HCT116 (cell line): ENCODE measurements around the gene SOS1. TPM values are rescaled to one million over a fixed set of nuclear protein-coding genes. Genes with fewer than 3 reads are reported as not detected.

Source experiments
- ATAC-seq: fragments of 200-7000 bp; cut with Tn5 transposase; 2 replicates; pipeline ENCODE4 v1.9.1; 2020; ENCODE audit warnings: mild to moderate bottlenecking, moderate library complexity
- BruUV-seq: library from RNA; stranded (reverse); fragments of 400-500 nt; replicated peaks from 2 replicates; lab custom pipeline; 2021; lab: Mats Ljungman, UMichigan
- CTCF ChIA-PET: fragments of 300-600 bp; sonication (Branson Sonifier 250); formaldehyde crosslinking; loops from one replicate; lab custom pipeline; 2021; ENCODE audit warnings: antibody characterized with exemption; lab: Charles Lee
- POLR2A ChIA-PET: fragments of 300-600, 350-600 bp; sonication (Branson Sonifier 250); formaldehyde crosslinking; loops from one replicate; lab custom pipeline; 2021; ENCODE audit warnings: antibody characterized with exemption; lab: Charles Lee
- RAD21 ChIA-PET, 2 experiments: fragments of 300-600 bp; sonication (Branson Sonifier 250); formaldehyde crosslinking; loops; one replicate each; lab custom pipeline; 2023; ENCODE audit warnings: low total read pairs in 2 of 2; ENCODE audit not compliant: uncharacterized antibody in 2 of 2, unreplicated experiment in 2 of 2, low non-redundant PET in 1 of 2; lab: Charles Lee
- DNase-seq: peaks from one replicate; pipeline ENCODE4 v3.0.0-alpha.2; 2010; ENCODE audit warnings: low read depth, low spot score
- H2AFZ ChIP-seq: fragments of 200-600 bp; shearing (Covaris generic), sonication (generic); 2 replicates; pipeline ENCODE4 v1.6.1; 2017; ENCODE audit warnings: low read depth, mixed run types, mixed read lengths, antibody characterized with exemption, low read length; ENCODE audit not compliant: poor library complexity, severe bottlenecking
- H3K27ac ChIP-seq: 2 replicates; pipeline ENCODE4 v1.5.1; 2012; ENCODE audit warnings: low read depth, low read length
- H3K27me3 ChIP-seq: fragments of 200-600 bp; sonication (generic); 2 replicates; pipeline ENCODE4 v1.6.1; 2016; ENCODE audit warnings: mixed run types, low read length, mixed read lengths; ENCODE audit not compliant: insufficient read depth
- H3K36me3 ChIP-seq, 2 experiments: fragments of 200-500 bp in 1 of 2; fragments of 200-600 bp in 1 of 2; sonication (Bioruptor generic) in 1 of 2; sonication (generic) in 1 of 2; 2 replicates each; pipeline versions ENCODE4 v1.5.1 to v1.6.1; 2014 to 2016; ENCODE audit warnings: low read length in 2 of 2, inconsistent platforms in 1 of 2, mixed read lengths in 1 of 2, mixed run types in 1 of 2; ENCODE audit not compliant: insufficient read depth in 2 of 2, control insufficient read depth in 1 of 2
- H3K4me1 ChIP-seq, 2 experiments: fragments of 200-600 bp in 1 of 2; sonication (generic) in 1 of 2; 2 replicates each; pipeline versions ENCODE4 v1.5.1 to v1.6.1; 2012 to 2017; ENCODE audit warnings: low read length in 2 of 2, inconsistent platforms in 1 of 2, mild to moderate bottlenecking in 1 of 2, mixed read lengths in 1 of 2, mixed run types in 1 of 2, moderate library complexity in 1 of 2; ENCODE audit not compliant: insufficient read depth in 2 of 2, control insufficient read depth in 1 of 2
- H3K4me2 ChIP-seq: fragments of 200-600 bp; sonication (generic); 2 replicates; pipeline ENCODE4 v1.6.1; 2017; ENCODE audit warnings: mixed run types, low read length, mixed read lengths
- H3K4me3 ChIP-seq, 2 experiments: fragments of 200-600 bp in 1 of 2; sonication (generic) in 1 of 2; replicated peaks in 1 of 2; 2 replicates each; pipeline ENCODE4 v1.5.1; 2011 to 2016; ENCODE audit warnings: low read length in 2 of 2, control low read depth in 1 of 2, low read depth in 1 of 2, mild to moderate bottlenecking in 1 of 2, mixed read lengths in 1 of 2, mixed run types in 1 of 2
- H3K79me2 ChIP-seq: fragments of 200-600 bp; sonication (generic); 2 replicates; pipeline ENCODE4 v1.6.1; 2017; ENCODE audit warnings: mild to moderate bottlenecking, mixed run types, low read length, moderate library complexity, mixed read lengths; ENCODE audit not compliant: insufficient read depth
- H3K9ac ChIP-seq: fragments of 200-600 bp; sonication (generic); 2 replicates; pipeline ENCODE4 v1.6.1; 2016; ENCODE audit warnings: low read length, mixed read lengths
- H3K9me2 ChIP-seq: fragments of 200-600 bp; sonication (generic), shearing (Covaris generic); 2 replicates; pipeline ENCODE4 v1.6.1; 2017; ENCODE audit warnings: mixed run types, mild to moderate bottlenecking, moderate library complexity; ENCODE audit not compliant: insufficient read depth
- H3K9me3 ChIP-seq, 2 experiments: fragments of 200-500 bp in 1 of 2; fragments of 200-600 bp in 1 of 2; sonication (Bioruptor generic) in 1 of 2; sonication (generic) in 1 of 2; 2 replicates each; pipeline ENCODE4 v1.6.1; 2014 to 2017; ENCODE audit warnings: low read length in 2 of 2, mixed read lengths in 2 of 2, inconsistent platforms in 1 of 2, low read depth in 1 of 2, mild to moderate bottlenecking in 1 of 2, mixed run types in 1 of 2, moderate library complexity in 1 of 2; ENCODE audit not compliant: control insufficient read depth in 1 of 2, insufficient read depth in 1 of 2
- H4K20me1 ChIP-seq: fragments of 200-600 bp; sonication (generic), shearing (Covaris generic); 2 replicates; pipeline ENCODE4 v1.6.1; 2017; ENCODE audit warnings: mixed run types, mild to moderate bottlenecking, moderate library complexity; ENCODE audit not compliant: insufficient read depth
- ATF3 ChIP-seq: IDR thresholded peaks from 2 replicates; pipeline ENCODE4 v1.6.1; 2012
- CTCF ChIP-seq, 3 experiments: fragments of 200-600 bp in 1 of 3; sonication (generic) in 1 of 3; IDR thresholded peaks in 2 of 3; conservative IDR thresholded peaks in 1 of 3; 2 replicates each; pipeline ENCODE4 v1.5.1; 2012 to 2017; ENCODE audit warnings: low read depth in 2 of 3, low read length in 2 of 3, antibody characterized with exemption in 1 of 3, borderline replicate concordance in 1 of 3, control low read depth in 1 of 3, mild to moderate bottlenecking in 1 of 3, mixed read lengths in 1 of 3, mixed run types in 1 of 3, moderate library complexity in 1 of 3; ENCODE audit not compliant: insufficient read depth in 1 of 3
- EZH2 ChIP-seq: fragments of 200-600 bp; sonication (generic); IDR thresholded peaks from 2 replicates; pipeline ENCODE4 v1.6.1; 2017; ENCODE audit warnings: antibody characterized with exemption, mixed run types
- FOSL1 ChIP-seq: IDR thresholded peaks from 2 replicates; pipeline ENCODE4 v1.6.1; 2012; ENCODE audit warnings: low read depth
- JUND ChIP-seq: IDR thresholded peaks from 2 replicates; pipeline ENCODE4 v1.6.1; 2012
- POLR2AphosphoS5 ChIP-seq: IDR thresholded peaks from 2 replicates; pipeline ENCODE4 v1.6.1; 2011; ENCODE audit warnings: mild to moderate bottlenecking, low read depth, low read length, moderate library complexity
- SIN3A ChIP-seq: IDR thresholded peaks from 2 replicates; pipeline ENCODE4 v1.6.1; 2012; ENCODE audit warnings: low read depth
- YY1 ChIP-seq: IDR thresholded peaks from 2 replicates; pipeline ENCODE4 v1.6.1; 2011; ENCODE audit warnings: low read length, low read depth, moderate library complexity, mild to moderate bottlenecking; ENCODE audit not compliant: insufficient replicate concordance; ENCODE audit errors: extremely low read depth
- ZFX ChIP-seq: fragments of 450-650 bp; IDR thresholded peaks from 2 replicates; pipeline ENCODE4 v1.6.1; 2017
- ZNF274 ChIP-seq: fragments of 200-500 bp; sonication (Bioruptor generic); IDR thresholded peaks from 2 replicates; pipeline ENCODE4 v1.6.1; 2014; ENCODE audit warnings: mild to moderate bottlenecking, low read depth, low read length, inconsistent platforms
- intact Hi-C: fragments of 100-400 bp; cut with micrococcal nuclease; formaldehyde crosslinking; loops from 2 replicates; pipeline ENCODE4 v1.10.0; 2022
- total RNA-seq: library from RNA; stranded (reverse); gene quantifications from one replicate; pipeline ENCODE4 v1.2.1, GENCODE V29; 2021; ENCODE audit not compliant: unreplicated experiment
- TF ChIP-seq, protein P1 (sequence below): IDR thresholded peaks from 2 replicates; pipeline ENCODE4 v1.6.1; 2012; ENCODE audit warnings: low read depth
- TF ChIP-seq, protein P2 (sequence below): IDR thresholded peaks from 2 replicates; pipeline ENCODE4 v1.6.1; 2012

Gene SOS1
- total RNA-seq, 1 experiment from 2014 or later, result 19.4 TPM

- DNase-seq (no peak), ATAC-seq (no peak)
- Histone ChIP-seq H3K9me2 (no peaks in the 10 kb centered on the region), H3K36me3 (no peaks in the 10 kb centered on the region), H3K4me2 (no peak overlapping the region), H3K9me3 (no peaks in the 10 kb centered on the region), H2AFZ (no peak overlapping the region), H3K27ac (no peak overlapping the region), H3K9ac (no peak overlapping the region), H3K4me3 (no peak overlapping the region), H3K79me2 (no peaks in the 10 kb centered on the region), H4K20me1 (no peaks in the 10 kb centered on the region), H3K4me1 (peaks cover 15 to 28% of the 10 kb centered on the region in 2 experiments), H3K27me3 (no peaks in the 10 kb centered on the region)
- intact Hi-C loops, result no loop called here
- ChIA-PET RAD21 (interaction anchor here in 1 of 2 experiments (0.6 kb wide), 1 partner anchor 13 kb away, joined by 3 read pairs; no protein-coding TSS in a partner anchor), CTCF (interaction anchor here (1.2 kb wide), 1 partner anchor 280 kb away, joined by 3 read pairs; no protein-coding TSS in a partner anchor), POLR2A (no interaction called here)
- no TSS peak for BruUV-seq
- TF ChIP-seq SIN3A (no peak), ZNF274 (no peak), EZH2 (no peak), ZFX (no peak), JUND (no peak), POLR2AphosphoS5 (no peak), YY1 (no peak), ATF3 (no peak), CTCF (IDR thresholded peaks at IDR 0.05 in 2 of 3, conservative IDR thresholded peaks at IDR 0.05 in 1 of 3; ENCODE audit: borderline replicate concordance in 1 of 3, insufficient read depth in 1 of 3, low read depth in 2 of 3, low read length in 2 of 3) (no peak), FOSL1 (no peak)
- TF ChIP-seq, protein P1, sequence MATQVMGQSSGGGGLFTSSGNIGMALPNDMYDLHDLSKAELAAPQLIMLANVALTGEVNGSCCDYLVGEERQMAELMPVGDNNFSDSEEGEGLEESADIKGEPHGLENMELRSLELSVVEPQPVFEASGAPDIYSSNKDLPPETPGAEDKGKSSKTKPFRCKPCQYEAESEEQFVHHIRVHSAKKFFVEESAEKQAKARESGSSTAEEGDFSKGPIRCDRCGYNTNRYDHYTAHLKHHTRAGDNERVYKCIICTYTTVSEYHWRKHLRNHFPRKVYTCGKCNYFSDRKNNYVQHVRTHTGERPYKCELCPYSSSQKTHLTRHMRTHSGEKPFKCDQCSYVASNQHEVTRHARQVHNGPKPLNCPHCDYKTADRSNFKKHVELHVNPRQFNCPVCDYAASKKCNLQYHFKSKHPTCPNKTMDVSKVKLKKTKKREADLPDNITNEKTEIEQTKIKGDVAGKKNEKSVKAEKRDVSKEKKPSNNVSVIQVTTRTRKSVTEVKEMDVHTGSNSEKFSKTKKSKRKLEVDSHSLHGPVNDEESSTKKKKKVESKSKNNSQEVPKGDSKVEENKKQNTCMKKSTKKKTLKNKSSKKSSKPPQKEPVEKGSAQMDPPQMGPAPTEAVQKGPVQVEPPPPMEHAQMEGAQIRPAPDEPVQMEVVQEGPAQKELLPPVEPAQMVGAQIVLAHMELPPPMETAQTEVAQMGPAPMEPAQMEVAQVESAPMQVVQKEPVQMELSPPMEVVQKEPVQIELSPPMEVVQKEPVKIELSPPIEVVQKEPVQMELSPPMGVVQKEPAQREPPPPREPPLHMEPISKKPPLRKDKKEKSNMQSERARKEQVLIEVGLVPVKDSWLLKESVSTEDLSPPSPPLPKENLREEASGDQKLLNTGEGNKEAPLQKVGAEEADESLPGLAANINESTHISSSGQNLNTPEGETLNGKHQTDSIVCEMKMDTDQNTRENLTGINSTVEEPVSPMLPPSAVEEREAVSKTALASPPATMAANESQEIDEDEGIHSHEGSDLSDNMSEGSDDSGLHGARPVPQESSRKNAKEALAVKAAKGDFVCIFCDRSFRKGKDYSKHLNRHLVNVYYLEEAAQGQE, result no peak
- TF ChIP-seq, protein P2, sequence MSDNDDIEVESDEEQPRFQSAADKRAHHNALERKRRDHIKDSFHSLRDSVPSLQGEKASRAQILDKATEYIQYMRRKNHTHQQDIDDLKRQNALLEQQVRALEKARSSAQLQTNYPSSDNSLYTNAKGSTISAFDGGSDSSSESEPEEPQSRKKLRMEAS, result no peak
Observed at GRCh38 chr2:38948995-38949394, 171.9 kb downstream of the SOS1 start.
